Gastroesophageal sphincter (tissue), 4 donors: ENCODE results near the gene PHF21B. TPM values are rescaled to one million over a fixed set of nuclear protein-coding genes. Genes with fewer than 3 reads are reported as not detected.

ENCODE experiments used
- ATAC-seq: fragments of 150-250 bp; one replicate; pipeline ENCODE4 v1.9.1; 2016; ENCODE audit warnings: mild to moderate bottlenecking, moderate library complexity
- H3K27ac ChIP-seq, 4 donors: fragments of 200-600 bp; sonication (generic) in 3 of 4; 1 replicate in 3 of 4; 2 replicates in 1 of 4; pipeline ENCODE4 v1.5.1; 2016 to 2019
- H3K27me3 ChIP-seq: fragments of 200-600 bp; sonication (generic); one replicate; pipeline ENCODE4 v1.5.1; 2019
- H3K36me3 ChIP-seq, 2 donors: fragments of 200-600 bp; sonication (generic); one replicate each; pipeline ENCODE4 v1.5.1; 2019; ENCODE audit warnings: control low read depth in 1 of 2
- H3K4me1 ChIP-seq, 3 donors: fragments of 200-600 bp; sonication (generic); 1 replicate in 2 of 3; 2 replicates in 1 of 3; pipeline ENCODE4 v1.5.1; 2016 to 2019; ENCODE audit warnings: control low read depth in 2 of 3
- H3K4me3 ChIP-seq, 2 donors: fragments of 200-600 bp; sonication (generic); one replicate each; pipeline ENCODE4 v1.5.1; 2019; ENCODE audit warnings: mild to moderate bottlenecking in 1 of 2, moderate library complexity in 1 of 2
- H3K9me3 ChIP-seq, 3 donors: fragments of 200-600 bp; sonication (generic); one replicate each; pipeline ENCODE4 v1.5.1; 2017 to 2019; ENCODE audit warnings: control low read depth in 2 of 3
- CTCF ChIP-seq, 4 experiments: fragments of 200-600 bp in 2 of 4; fragments of 450-650 bp in 2 of 4; sonication (generic) in 1 of 4; IDR thresholded peaks; one replicate each; pipeline ENCODE4 v1.5.1; 2017 to 2019; ENCODE audit warnings: antibody characterized with exemption in 4 of 4, mild to moderate bottlenecking in 2 of 4, moderate library complexity in 2 of 4
- EP300 ChIP-seq: sonication (generic); formaldehyde crosslinking; IDR thresholded peaks from one replicate; pipeline ENCODE4 v1.6.1; 2017; ENCODE audit warnings: antibody characterized with exemption, mild to moderate bottlenecking
- POLR2A ChIP-seq, 2 donors: fragments of 450-650 bp; IDR thresholded peaks; one replicate each; pipeline ENCODE4 v1.6.1; 2017; ENCODE audit warnings: antibody characterized with exemption in 2 of 2, mild to moderate bottlenecking in 2 of 2, moderate library complexity in 1 of 2
- POLR2AphosphoS5 ChIP-seq: sonication (generic); formaldehyde crosslinking; IDR thresholded peaks from one replicate; pipeline ENCODE4 v1.6.1; 2017; ENCODE audit warnings: antibody characterized with exemption
- WGBS, 2 donors: methylation state at CpG; one replicate each; pipeline ENCODE4 v1.1.5; 2018; ENCODE audit warnings: low coverage in 1 of 2; 5-methylcytosine and 5-hydroxymethylcytosine counted together
- total RNA-seq, 4 donors: library from RNA; depleted of rRNA; stranded (reverse); fragments of >200 nt; gene quantifications; one replicate each; pipeline ENCODE4 v1.1.0, GENCODE V29; 2016

PHF21B gene
- total RNA-seq, 4 donors from 2014 or later: 0.31 to 5.1 (median 1.4) TPM

GRCh38 chr22:44982445-44982844 lies 27.4 kb downstream of the PHF21B start:
- no peaks in the 10 kb centered on the region for H3K36me3 ChIP-seq
- H3K4me1 ChIP-seq: no peaks in the 10 kb centered on the region
- H3K9me3 ChIP-seq: no peaks in the 10 kb centered on the region
- 73 to 82% methylated on average over 2 to 3 of the region's 9 CpGs for WGBS, 2 donors
- H3K4me3 ChIP-seq: no peak overlapping the region
- no peak for TF ChIP-seq POLR2AphosphoS5
- no peak for TF ChIP-seq EP300
- TF ChIP-seq POLR2A (IDR thresholded peaks at IDR 0.05): no peak
- no peak for TF ChIP-seq CTCF (IDR thresholded peaks at IDR 0.05)
- ATAC-seq: no peak
- H3K27me3 ChIP-seq: peaks cover 24% of the 10 kb centered on the region
- H3K27ac ChIP-seq: no peak overlapping the region

- no peak for TF ChIP-seq CTCF (IDR thresholded peaks at IDR 0.05)
- no peak for TF ChIP-seq EP300
- TF ChIP-seq POLR2AphosphoS5: no peak
- TF ChIP-seq POLR2A (IDR thresholded peaks at IDR 0.05): no peak
- no peak overlapping the region for H3K4me3 ChIP-seq
- no peak overlapping the region for H3K27ac ChIP-seq
- 43% methylated on average over 1 of the region's 11 CpGs; no CpG with 5 or more reads in 1 of the 2 donors for WGBS, 2 donors
- H3K36me3 ChIP-seq: no peaks in the 10 kb centered on the region
- H3K27me3 ChIP-seq: peaks cover 19% of the 10 kb centered on the region
- no peaks in the 10 kb centered on the region for H3K4me1 ChIP-seq
- ATAC-seq: no peak
- no peaks in the 10 kb centered on the region for H3K9me3 ChIP-seq
These were observed 27.9 kb downstream of the PHF21B start for GRCh38 chr22:44981857-44982256.

- TF ChIP-seq CTCF (IDR thresholded peaks at IDR 0.05) (no peak), EP300 (no peak)
- H3K36me3 ChIP-seq: no peaks in the 10 kb centered on the region
- no peak overlapping the region for H3K27ac ChIP-seq
- WGBS, 2 donors: no CpG with 5 or more reads among the region's 6 CpGs
- no peaks in the 10 kb centered on the region for H3K4me1 ChIP-seq
- no peak for ATAC-seq
- peaks cover 19% of the 10 kb centered on the region for H3K27me3 ChIP-seq
- H3K4me3 ChIP-seq: no peak overlapping the region
- no peaks in the 10 kb centered on the region for H3K9me3 ChIP-seq
These were observed 30.7 kb downstream of the PHF21B start for GRCh38 chr22:44979154-44979553.

GRCh38 chr22:44975427-44976262 lies 34.2 kb downstream of the PHF21B start:
- ATAC-seq: peak; percentile 71
- Histone ChIP-seq H3K4me3 (no peak overlapping the region), H3K27me3 (peaks cover 14% of the 10 kb centered on the region), H3K4me1 (no peaks in the 10 kb centered on the region), H3K27ac (no peak overlapping the region), H3K36me3 (no peaks in the 10 kb centered on the region), H3K9me3 (no peaks in the 10 kb centered on the region)
- WGBS, 2 donors: 46 to 81% methylated on average over 3 to 5 of the region's 22 CpGs
- TF ChIP-seq POLR2A (IDR thresholded peaks at IDR 0.05) (no peak), EP300 (no peak), POLR2AphosphoS5 (peak; percentile 12), CTCF (IDR thresholded peaks at IDR 0.05) (peak in 2 of 4 experiments; percentile 45 to 66)

- no peak for ATAC-seq
- TF ChIP-seq CTCF (IDR thresholded peaks at IDR 0.05) (no peak), POLR2A (IDR thresholded peaks at IDR 0.05) (no peak), POLR2AphosphoS5 (no peak), EP300 (no peak)
- Histone ChIP-seq H3K27me3 (peaks cover 11% of the 10 kb centered on the region), H3K4me3 (no peak overlapping the region), H3K9me3 (no peaks in the 10 kb centered on the region), H3K36me3 (no peaks in the 10 kb centered on the region), H3K27ac (no peak overlapping the region), H3K4me1 (no peaks in the 10 kb centered on the region)
- WGBS, 2 donors: 90 to 100% methylated on average over 1 to 9 of the region's 9 CpGs
These were observed 35.4 kb downstream of the PHF21B start for GRCh38 chr22:44974454-44974853.
